K562 (cell line): ENCODE results near the gene SYT1. TPM values are rescaled to one million over a fixed set of nuclear protein-coding genes. Genes with fewer than 3 reads are reported as not detected.

Source experiments
- ATAC-seq: fragments of 200-7000 bp; cut with Tn5 transposase; 3 replicates; pipeline ENCODE4 v1.9.1; 2020; ENCODE audit warnings: moderate library complexity
- BruUV-seq: library from RNA; stranded (reverse); fragments of 400-500 nt; replicated peaks from 2 replicates; lab custom pipeline; 2021; lab: Mats Ljungman, UMichigan
- CTCF ChIA-PET: fragments of 300-600 bp; formaldehyde crosslinking; extraction: SDS; loops from one replicate; lab custom pipeline; 2021; ENCODE audit warnings: low intra/inter-chr PET ratio; lab: Yijun Ruan, JAX
- POLR2A ChIA-PET: fragments of 300-600, 350-650 bp; sonication (Branson Sonifier 250); formaldehyde crosslinking; extraction: SDS; loops from one replicate; lab custom pipeline; 2021; ENCODE audit warnings: antibody characterized with exemption, inconsistent platforms; lab: Yijun Ruan, JAX
- DNase-seq, 4 experiments: peaks; one replicate each; pipeline versions ENCODE4 v3.0.0 to v3.0.0-alpha.2; 2011 to 2018; ENCODE audit warnings: low spot score in 3 of 4, mixed read lengths in 3 of 4; ENCODE audit errors: extremely low read depth in 1 of 4
- FAIRE-seq: peaks from 2 replicates; lab custom pipeline; 2011; peaks lifted over from hg19 to GRCh38; lab: Jason Lieb, UNC
- H2AFZ ChIP-seq: 2 replicates; pipeline ENCODE4 v1.6.0; 2011; ENCODE audit warnings: low read depth, low read length, control low read depth, inconsistent platforms
- H3K27ac ChIP-seq: fragments of 200-600 bp; 3 replicates; pipeline ENCODE4 v1.8.0; 2011; ENCODE audit warnings: low read depth, mild to moderate bottlenecking, control low read depth, inconsistent platforms, low read length, moderate library complexity, mixed read lengths; ENCODE audit errors: extremely low read depth
- H3K27me3 ChIP-seq, 2 experiments: fragments of 300-600 bp in 1 of 2; 2 replicates in 1 of 2; 3 replicates in 1 of 2; pipeline versions ENCODE4 v1.6.0 to v1.8.0; 2011; ENCODE audit warnings: inconsistent platforms in 2 of 2, low read length in 2 of 2, mild to moderate bottlenecking in 1 of 2, mixed read lengths in 1 of 2, moderate library complexity in 1 of 2; ENCODE audit not compliant: control insufficient read depth in 2 of 2, insufficient read depth in 2 of 2
- H3K36me3 ChIP-seq: fragments of 300-600 bp; 3 replicates; pipeline ENCODE4 v1.8.0; 2011; ENCODE audit warnings: mild to moderate bottlenecking, low read length, inconsistent platforms; ENCODE audit not compliant: control insufficient read depth, insufficient read depth
- H3K4me1 ChIP-seq, 2 experiments: fragments of 200-600 bp in 1 of 2; replicated peaks in 1 of 2; 2 replicates in 1 of 2; 3 replicates in 1 of 2; pipeline versions ENCODE4 v1.5.1 to v1.8.0; 2011; ENCODE audit warnings: inconsistent platforms in 2 of 2, low read length in 2 of 2, mild to moderate bottlenecking in 1 of 2, mixed read lengths in 1 of 2, moderate library complexity in 1 of 2; ENCODE audit not compliant: control insufficient read depth in 2 of 2, insufficient read depth in 2 of 2
- H3K4me2 ChIP-seq: 2 replicates; pipeline ENCODE4 v1.6.1; 2011; ENCODE audit warnings: low read length, control low read depth, inconsistent platforms, mixed read lengths; ENCODE audit not compliant: insufficient read depth
- H3K4me3 ChIP-seq: fragments of 200-600 bp; sonication (generic), shearing (Covaris generic); 2 replicates; pipeline ENCODE4 v1.5.1; 2016; ENCODE audit warnings: control low read depth, inconsistent platforms
- H3K79me2 ChIP-seq: fragments of 200-600 bp; 3 replicates; pipeline ENCODE4 v1.8.0; 2011; ENCODE audit warnings: low read length, inconsistent platforms; ENCODE audit not compliant: control insufficient read depth, insufficient read depth
- H3K9ac ChIP-seq, 2 experiments: 2 replicates each; pipeline versions ENCODE4 v1.6.0 to v1.6.1; 2011; ENCODE audit warnings: low read depth in 2 of 2, low read length in 2 of 2, control low read depth in 1 of 2, inconsistent platforms in 1 of 2, mild to moderate bottlenecking in 1 of 2, mixed read lengths in 1 of 2; ENCODE audit not compliant: insufficient read depth in 1 of 2
- H3K9me1 ChIP-seq: one replicate; pipeline ENCODE4 v1.6.0; 2011; ENCODE audit warnings: inconsistent platforms, mild to moderate bottlenecking, low read length, moderate library complexity; ENCODE audit not compliant: control insufficient read depth, insufficient read depth
- H3K9me3 ChIP-seq: replicated peaks from 2 replicates; pipeline ENCODE4 v1.5.1; 2011; ENCODE audit warnings: low read depth, low read length, inconsistent platforms; ENCODE audit not compliant: control insufficient read depth, insufficient read depth
- H4K20me1 ChIP-seq: replicated peaks from 2 replicates; pipeline ENCODE4 v1.6.1; 2011; ENCODE audit warnings: low read length, inconsistent platforms, mixed read lengths; ENCODE audit not compliant: control insufficient read depth, insufficient read depth
- CBFA2T2 ChIP-seq: fragments of 450-650 bp; conservative IDR thresholded peaks from 2 replicates; pipeline ENCODE4 v1.6.1; 2017; ENCODE audit warnings: mild to moderate bottlenecking
- MAFG ChIP-seq: fragments of 450-650 bp; conservative IDR thresholded peaks from 2 replicates; pipeline ENCODE4 v1.6.1; 2016; ENCODE audit warnings: missing genetic modification characterization, missing compliant biosample characterization
- POLR2G ChIP-seq: fragments of 200-400 bp; formaldehyde crosslinking; IDR thresholded peaks from 2 replicates; pipeline ENCODE4 v1.6.1; 2017; ENCODE audit warnings: low read depth, mild to moderate bottlenecking, antibody characterized with exemption, low read length, moderate library complexity
- WGBS: fragments of 100-300 bp; shearing (Covaris generic); methylation state at CpG from one replicate; pipeline ENCODE4 v1.1.6; 2016; ENCODE audit warnings: low coverage, mixed read lengths; ENCODE audit not compliant: insufficient coverage; ENCODE audit errors: missing lambda C conversion rate; 5-methylcytosine and 5-hydroxymethylcytosine counted together
- in situ Hi-C: fragments of 300-500 bp; cut with MboI; formaldehyde crosslinking; loops from 4 replicates; pipeline ENCODE4 v1.15.0; 2018; ENCODE audit warnings: inconsistent platforms, mixed read lengths
- intact Hi-C: fragments of 100-400 bp; cut with micrococcal nuclease; formaldehyde crosslinking; loops from 2 replicates; pipeline ENCODE4 v1.14.2; 2022
- polyA plus RNA-seq, 8 experiments: library from polyadenylated mRNA; depleted of rRNA in 4 of 8; stranded (reverse) in 5 of 8; unstranded in 3 of 8; fragments of >200 nt; fragmentation: Nextera tagmentation in 2 of 8; fragmentation: Illumina TruSeq in 1 of 8; extraction: Ambion mirVana in 2 of 8; extraction: Trizol in 1 of 8; gene quantifications; 2 replicates each; pipeline versions ENCODE4 v1.2.1 to v1.2.3, GENCODE V29; 2011 to 2014; ENCODE audit warnings: inconsistent platforms in 1 of 8, missing spikeins in 1 of 8
- total RNA-seq, 7 experiments: library from RNA; depleted of rRNA in 6 of 7; stranded (reverse); fragments of >200 nt in 6 of 7; fragmentation: Illumina TruSeq in 2 of 7; extraction: Trizol in 2 of 7; gene quantifications; 2 replicates each; pipeline versions ENCODE4 v1.2.1 to v1.2.3, GENCODE V29; 2011 to 2021; ENCODE audit warnings: low replicate concordance in 1 of 7
- TF ChIP-seq, protein P1 (sequence below): sonication (generic); formaldehyde crosslinking; IDR thresholded peaks from 2 replicates; pipeline ENCODE4 v1.8.0; 2023; ENCODE audit warnings: mild to moderate bottlenecking, missing genetic modification reagents

SYT1 gene
- total and polyA plus RNA-seq, 9 of the 15 experiments (the other 6 are each of a cell fraction or from before 2014, with no cell fraction given), result 0.03 to 0.13 (median 0.07) TPM; not detected in 4

DNA sequence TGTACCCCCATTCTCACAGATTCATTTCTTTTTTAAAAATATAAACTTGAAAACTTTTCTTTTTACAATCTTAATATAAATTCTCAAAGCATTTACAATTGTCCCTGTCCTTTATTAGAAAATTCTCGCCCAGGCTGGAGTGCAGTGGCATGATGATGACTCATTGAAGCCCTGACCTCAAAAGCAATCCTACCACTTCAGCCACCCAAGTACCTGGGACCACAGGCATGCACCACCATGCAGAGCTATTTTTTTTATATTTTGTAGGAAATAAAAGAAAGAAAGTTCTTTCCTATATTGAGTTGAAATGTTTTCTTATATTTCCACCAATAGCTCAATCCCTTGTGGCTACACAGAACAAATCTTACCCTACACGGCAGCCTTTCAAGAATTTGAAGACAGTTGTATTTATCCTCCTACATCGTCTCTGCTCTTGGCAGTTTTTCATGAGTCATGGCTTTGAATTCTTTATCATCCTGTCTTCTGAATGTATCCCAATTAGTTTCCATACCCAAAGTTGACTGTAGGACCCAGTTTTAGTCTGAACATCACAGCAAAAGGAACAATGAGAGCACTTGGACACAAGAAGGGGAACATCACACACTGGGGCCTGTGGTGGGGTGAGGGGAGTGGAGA is 52.4 kb downstream of the SYT1 start:
- H3K4me1 ChIP-seq, result no peaks in the 10 kb centered on the region

More for the DNA sequence above, 52.4 kb downstream of the SYT1 start:
- no peak overlapping the region for H3K27ac ChIP-seq
- TF ChIP-seq POLR2G (no peak), CBFA2T2 (no peak), MAFG (tag) (0 out of 2 replicates have a peak, but pooled peaks have one; percentile 12)
- TF ChIP-seq, protein P1, sequence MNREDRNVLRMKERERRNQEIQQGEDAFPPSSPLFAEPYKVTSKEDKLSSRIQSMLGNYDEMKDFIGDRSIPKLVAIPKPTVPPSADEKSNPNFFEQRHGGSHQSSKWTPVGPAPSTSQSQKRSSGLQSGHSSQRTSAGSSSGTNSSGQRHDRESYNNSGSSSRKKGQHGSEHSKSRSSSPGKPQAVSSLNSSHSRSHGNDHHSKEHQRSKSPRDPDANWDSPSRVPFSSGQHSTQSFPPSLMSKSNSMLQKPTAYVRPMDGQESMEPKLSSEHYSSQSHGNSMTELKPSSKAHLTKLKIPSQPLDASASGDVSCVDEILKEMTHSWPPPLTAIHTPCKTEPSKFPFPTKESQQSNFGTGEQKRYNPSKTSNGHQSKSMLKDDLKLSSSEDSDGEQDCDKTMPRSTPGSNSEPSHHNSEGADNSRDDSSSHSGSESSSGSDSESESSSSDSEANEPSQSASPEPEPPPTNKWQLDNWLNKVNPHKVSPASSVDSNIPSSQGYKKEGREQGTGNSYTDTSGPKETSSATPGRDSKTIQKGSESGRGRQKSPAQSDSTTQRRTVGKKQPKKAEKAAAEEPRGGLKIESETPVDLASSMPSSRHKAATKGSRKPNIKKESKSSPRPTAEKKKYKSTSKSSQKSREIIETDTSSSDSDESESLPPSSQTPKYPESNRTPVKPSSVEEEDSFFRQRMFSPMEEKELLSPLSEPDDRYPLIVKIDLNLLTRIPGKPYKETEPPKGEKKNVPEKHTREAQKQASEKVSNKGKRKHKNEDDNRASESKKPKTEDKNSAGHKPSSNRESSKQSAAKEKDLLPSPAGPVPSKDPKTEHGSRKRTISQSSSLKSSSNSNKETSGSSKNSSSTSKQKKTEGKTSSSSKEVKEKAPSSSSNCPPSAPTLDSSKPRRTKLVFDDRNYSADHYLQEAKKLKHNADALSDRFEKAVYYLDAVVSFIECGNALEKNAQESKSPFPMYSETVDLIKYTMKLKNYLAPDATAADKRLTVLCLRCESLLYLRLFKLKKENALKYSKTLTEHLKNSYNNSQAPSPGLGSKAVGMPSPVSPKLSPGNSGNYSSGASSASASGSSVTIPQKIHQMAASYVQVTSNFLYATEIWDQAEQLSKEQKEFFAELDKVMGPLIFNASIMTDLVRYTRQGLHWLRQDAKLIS (CRISPR knock-in tag), result no peak
- in situ Hi-C loops (no loop called here), intact Hi-C loops (no loop called here)
- no peaks in the 10 kb centered on the region for H3K36me3 ChIP-seq
- H3K4me3 ChIP-seq, result no peak overlapping the region
- no peak for DNase-seq
- H3K9me3 ChIP-seq, result no peaks in the 10 kb centered on the region
- no peak overlapping the region for H3K4me2 ChIP-seq
- no peaks in the 10 kb centered on the region for H4K20me1 ChIP-seq
- 0% methylated on average over 3 of the region's 3 CpGs for WGBS
- no peak overlapping the region for H3K9ac ChIP-seq
- ChIA-PET POLR2A (no interaction called here), CTCF (no interaction called here)
- no peak for ATAC-seq
- no peaks in the 10 kb centered on the region for H3K9me1 ChIP-seq
- H3K27me3 ChIP-seq, result no peaks in the 10 kb centered on the region
- no peaks in the 10 kb centered on the region for H3K79me2 ChIP-seq
- no peak overlapping the region for H2AFZ ChIP-seq
- no TSS peak for BruUV-seq
- FAIRE-seq, result no peak
